ENCODE measurements around the gene TPI1. TPM values are rescaled to one million over a fixed set of nuclear protein-coding genes. Genes with fewer than 3 reads are reported as not detected.

Gene TPI1
- total RNA-seq, 1 experiment from 2014 or later, result 1,177 TPM

- no peak overlapping the region for H3K18ac ChIP-seq (ENCODE audit: insufficient read length, low read depth, low read length)
- no peaks in the 10 kb centered on the region for H3K9me3 ChIP-seq (ENCODE audit: control insufficient read depth, low read depth, low read length)
- no peak overlapping the region for H4K91ac ChIP-seq (ENCODE audit: insufficient read length, low read depth, low read length)
- H3K27ac ChIP-seq (ENCODE audit: insufficient read length, low read depth, low read length), result no peak overlapping the region
- peak overlapping the region; percentile 54 to 62; a peak in 4 of 5 replicates for H3K4me3 Mint-ChIP-seq
- WGBS (ENCODE audit: extremely low coverage, insufficient read length, low lambda C conversion rate), result no CpG with 5 or more reads among the region's 12 CpGs
- peaks cover 6% of the 10 kb centered on the region for H4K20me1 ChIP-seq (ENCODE audit: control insufficient read depth, insufficient read depth, insufficient read length)
- peaks cover 10 to 15% (median 12%) of the 10 kb centered on the region in 3 experiments; a peak in 6 of 7 replicates for H3K36me3 Mint-ChIP-seq (ENCODE audit: insufficient read depth in 1 of 3, low read depth in 3 of 3)
- H3K23me2 ChIP-seq (ENCODE audit: insufficient read length, low read depth, low read length, poor library complexity, severe bottlenecking), result peaks cover 22% of the 10 kb centered on the region
- H2BK12ac ChIP-seq (ENCODE audit: insufficient read length, low read depth, low read length), result no peak overlapping the region
- H2BK120ac ChIP-seq (ENCODE audit: low read depth, low read length, poor library complexity, severe bottlenecking), result no peak overlapping the region
- H3K4me1 Mint-ChIP-seq, result peaks cover 54 to 66% of the 10 kb centered on the region in 2 experiments
- peaks cover 47% of the 10 kb centered on the region for H3K27me3 Mint-ChIP-seq (ENCODE audit: low read depth)
- no peak for TF ChIP-seq CTCF (conservative IDR thresholded peaks at IDR 0.05)
- peaks cover under 1% of the 10 kb centered on the region; the same call in 1 of the 2 replicates for H3K27me3 ChIP-seq (ENCODE audit: insufficient read depth, low read length)
- no peak overlapping the region for H3T11ph ChIP-seq (ENCODE audit: low read length)
- H3K23ac ChIP-seq (ENCODE audit: insufficient read length, low read depth, low read length), result no peak overlapping the region
- no peak overlapping the region for H3K56ac ChIP-seq (ENCODE audit: insufficient read length, low read depth, low read length)
- no peak overlapping the region for H2BK15ac ChIP-seq (ENCODE audit: low read depth, low read length)
- no peak overlapping the region for H4K5ac ChIP-seq (ENCODE audit: insufficient read length, low read depth, low read length)
- H3K9me3 Mint-ChIP-seq, result no peaks in the 10 kb centered on the region
- H3K4me1 ChIP-seq (ENCODE audit: insufficient read depth, low read length), result peaks cover 3% of the 10 kb centered on the region; the same call in 1 of the 2 replicates
- peaks cover 1% of the 10 kb centered on the region; the same call in 1 of the 2 replicates for H3K79me2 ChIP-seq (ENCODE audit: insufficient read depth, low read length)
- H3K4ac ChIP-seq (ENCODE audit: low read depth, low read length), result no peak overlapping the region
- peak overlapping the region; percentile 81 for H3K4me2 ChIP-seq (ENCODE audit: insufficient read depth, insufficient read length, low read length)
- H3K9ac ChIP-seq (ENCODE audit: extremely low read depth, insufficient read length, low read length), result no peak overlapping the region
- H2AFZ ChIP-seq (ENCODE audit: low read length), result no peak overlapping the region
- no peaks in the 10 kb centered on the region for H3K79me1 ChIP-seq (ENCODE audit: insufficient read depth, low read depth, low read length, poor library complexity, severe bottlenecking)
- H2BK20ac ChIP-seq (ENCODE audit: low read depth, low read length, poor library complexity, severe bottlenecking), result no peak overlapping the region
- H2BK5ac ChIP-seq (ENCODE audit: insufficient read length, low read length), result no peak overlapping the region
- no peak overlapping the region for H4K8ac ChIP-seq (replicated peaks; ENCODE audit: insufficient read length, low read depth, low read length)
- no peak overlapping the region for H2AK5ac ChIP-seq (ENCODE audit: insufficient read length, low read length)
- H3K27ac Mint-ChIP-seq, result peak overlapping the region in 1 of 3 experiments; percentile 28; a peak in 1 of 7 replicates
- no peak overlapping the region for H3K14ac ChIP-seq (ENCODE audit: insufficient read depth, low read length)
- DNase-seq, result peak; percentile 61
These were observed 42.4 kb upstream of the TPI1 start for GRCh38 chr12:6824901-6825381.
